GM12801 (cell line): Measurements from ENCODE around the gene MFNG.

Source experiments
- CTCF ChIP-seq: IDR thresholded peaks from one replicate; pipeline ENCODE4 v1.5.1; 2011; ENCODE audit warnings: control low read depth; ENCODE audit not compliant: insufficient read length; ENCODE audit errors: extremely low read depth

MFNG gene

GRCh38 chr22:37488337-37489135 is 2.4 kb upstream of the MFNG start:
- no peak for TF ChIP-seq CTCF

- TF ChIP-seq CTCF = no peak
These were observed 1.4 kb upstream of the MFNG start for GRCh38 chr22:37487571-37487970.

GRCh38 chr22:37487129-37487528 is 945 bp upstream of the MFNG start:
- no peak for TF ChIP-seq CTCF

GRCh38 chr22:37485395-37486223 is 575 bp downstream of the MFNG start:
- no peak for TF ChIP-seq CTCF

GRCh38 chr22:37484480-37485394 is 1.4 kb downstream of the MFNG start:
- no peak for TF ChIP-seq CTCF

GRCh38 chr22:37483050-37483449 is 3.1 kb downstream of the MFNG start:
- TF ChIP-seq CTCF = no peak

- no peak for TF ChIP-seq CTCF
These were observed 3.9 kb downstream of the MFNG start for GRCh38 chr22:37482244-37482643.
